ENCODE results near the gene MYO9A. TPM values are rescaled to one million over a fixed set of nuclear protein-coding genes. Genes with fewer than 3 reads are reported as not detected.

Gene MYO9A, protein sequence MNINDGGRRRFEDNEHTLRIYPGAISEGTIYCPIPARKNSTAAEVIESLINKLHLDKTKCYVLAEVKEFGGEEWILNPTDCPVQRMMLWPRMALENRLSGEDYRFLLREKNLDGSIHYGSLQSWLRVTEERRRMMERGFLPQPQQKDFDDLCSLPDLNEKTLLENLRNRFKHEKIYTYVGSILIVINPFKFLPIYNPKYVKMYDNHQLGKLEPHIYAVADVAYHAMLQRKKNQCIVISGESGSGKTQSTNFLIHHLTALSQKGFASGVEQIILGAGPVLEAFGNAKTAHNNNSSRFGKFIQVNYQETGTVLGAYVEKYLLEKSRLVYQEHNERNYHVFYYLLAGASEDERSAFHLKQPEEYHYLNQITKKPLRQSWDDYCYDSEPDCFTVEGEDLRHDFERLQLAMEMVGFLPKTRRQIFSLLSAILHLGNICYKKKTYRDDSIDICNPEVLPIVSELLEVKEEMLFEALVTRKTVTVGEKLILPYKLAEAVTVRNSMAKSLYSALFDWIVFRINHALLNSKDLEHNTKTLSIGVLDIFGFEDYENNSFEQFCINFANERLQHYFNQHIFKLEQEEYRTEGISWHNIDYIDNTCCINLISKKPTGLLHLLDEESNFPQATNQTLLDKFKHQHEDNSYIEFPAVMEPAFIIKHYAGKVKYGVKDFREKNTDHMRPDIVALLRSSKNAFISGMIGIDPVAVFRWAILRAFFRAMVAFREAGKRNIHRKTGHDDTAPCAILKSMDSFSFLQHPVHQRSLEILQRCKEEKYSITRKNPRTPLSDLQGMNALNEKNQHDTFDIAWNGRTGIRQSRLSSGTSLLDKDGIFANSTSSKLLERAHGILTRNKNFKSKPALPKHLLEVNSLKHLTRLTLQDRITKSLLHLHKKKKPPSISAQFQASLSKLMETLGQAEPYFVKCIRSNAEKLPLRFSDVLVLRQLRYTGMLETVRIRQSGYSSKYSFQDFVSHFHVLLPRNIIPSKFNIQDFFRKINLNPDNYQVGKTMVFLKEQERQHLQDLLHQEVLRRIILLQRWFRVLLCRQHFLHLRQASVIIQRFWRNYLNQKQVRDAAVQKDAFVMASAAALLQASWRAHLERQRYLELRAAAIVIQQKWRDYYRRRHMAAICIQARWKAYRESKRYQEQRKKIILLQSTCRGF (N-terminal part only)
- 23.1 TPM for polyA plus RNA-seq

DNA sequence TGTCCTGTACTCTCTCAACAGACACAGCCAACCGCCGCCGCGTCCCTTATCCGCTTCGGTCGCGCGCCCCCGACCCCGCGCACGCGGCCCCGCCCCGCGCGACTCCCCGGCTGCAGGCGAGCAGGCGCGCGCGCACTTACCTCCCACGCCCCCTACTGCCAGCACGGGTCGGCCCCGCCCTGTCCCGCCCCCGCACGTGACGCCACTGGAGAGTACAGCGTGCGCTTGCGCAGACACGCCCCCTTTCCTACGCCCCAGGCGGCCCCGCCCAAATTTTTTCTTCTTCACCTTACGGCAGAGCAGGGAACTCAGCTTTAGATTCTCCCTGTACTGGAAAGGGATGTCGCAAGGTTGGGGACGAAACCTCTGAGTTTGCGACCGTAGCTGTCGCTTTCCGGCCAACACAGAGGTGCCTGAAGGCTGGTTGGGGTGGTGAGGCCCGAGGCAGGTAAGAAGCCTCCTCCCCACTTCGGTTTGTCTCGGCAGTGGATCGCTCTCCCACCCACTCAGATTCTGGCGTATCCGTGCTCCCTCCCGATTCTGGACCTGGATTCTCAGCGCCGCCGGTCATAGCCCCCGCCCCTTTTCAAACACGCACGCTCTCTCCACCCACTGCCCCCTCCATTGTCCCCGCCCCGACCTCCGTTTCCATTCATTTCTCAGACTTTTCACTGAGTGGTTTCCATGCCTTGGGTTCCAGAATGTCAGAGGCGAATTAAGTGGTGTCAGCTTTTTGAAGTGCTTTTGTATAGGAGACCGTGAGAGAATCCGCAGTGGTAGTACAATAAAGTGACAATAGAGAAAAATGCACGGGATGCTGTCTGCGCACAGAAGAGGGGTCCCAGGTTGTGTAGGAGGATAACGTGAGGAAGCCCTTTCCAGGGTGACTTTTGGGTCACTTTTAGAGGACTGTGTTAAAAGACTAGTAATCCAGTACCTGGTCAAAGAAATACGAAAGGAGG, at the start of gene MYO9A, which contains the start of gene SENP8:
Gene MYO9A (minus strand): TSS at position 134 of the 962 bp plus-strand sequence. CDS start 71,587 bp downstream, outside the sequence.
Gene SENP8 (plus strand): TSS at position 387 of the 962 bp plus-strand sequence. CDS start 21,221 bp downstream, outside the sequence.
- Mint-ChIP-seq H3K4me1 (peaks cover 15 to 27% (median 25%) of the 10 kb centered on the region in 3 donors), H3K36me3 (no peaks in the 10 kb centered on the region), H3K9me3 (no peaks in the 10 kb centered on the region), H3K4me3 (peak within 1 kb of the TSS; percentile 98 to 99 (median 99)), H3K27ac (peak within 1 kb of the TSS; percentile 97 to 98 (median 98)), H3K27me3 (peaks cover 2% of the 10 kb centered on the region)

DNA sequence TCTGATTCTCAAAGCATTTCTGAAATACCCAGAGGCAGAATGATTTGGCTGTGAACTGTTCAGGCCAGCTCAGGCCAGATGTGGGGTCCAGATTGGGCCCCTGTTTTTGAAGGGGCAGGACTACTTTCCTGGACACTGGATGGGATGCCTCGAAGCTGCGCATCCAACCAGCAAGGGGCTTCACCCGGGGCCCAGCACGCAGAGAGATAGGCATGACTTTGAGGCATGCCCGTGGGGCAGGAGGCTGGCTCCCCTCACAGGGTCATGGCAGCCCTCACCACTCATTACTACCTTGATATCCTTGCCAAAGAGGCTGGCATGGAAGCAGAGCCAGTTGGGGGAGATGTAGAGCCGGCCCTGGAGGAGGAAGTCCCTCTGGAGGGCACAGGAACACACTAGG, 49.5 kb upstream of the MYO9A start:
- H3K4me1 Mint-ChIP-seq, result no peaks in the 10 kb centered on the region
- no peaks in the 10 kb centered on the region for H3K36me3 Mint-ChIP-seq
- no peak overlapping the region for H3K27ac Mint-ChIP-seq
- no peak overlapping the region for H3K4me3 Mint-ChIP-seq
- H3K9me3 Mint-ChIP-seq, result no peaks in the 10 kb centered on the region
- peaks cover 6% of the 10 kb centered on the region for H3K27me3 Mint-ChIP-seq

DNA sequence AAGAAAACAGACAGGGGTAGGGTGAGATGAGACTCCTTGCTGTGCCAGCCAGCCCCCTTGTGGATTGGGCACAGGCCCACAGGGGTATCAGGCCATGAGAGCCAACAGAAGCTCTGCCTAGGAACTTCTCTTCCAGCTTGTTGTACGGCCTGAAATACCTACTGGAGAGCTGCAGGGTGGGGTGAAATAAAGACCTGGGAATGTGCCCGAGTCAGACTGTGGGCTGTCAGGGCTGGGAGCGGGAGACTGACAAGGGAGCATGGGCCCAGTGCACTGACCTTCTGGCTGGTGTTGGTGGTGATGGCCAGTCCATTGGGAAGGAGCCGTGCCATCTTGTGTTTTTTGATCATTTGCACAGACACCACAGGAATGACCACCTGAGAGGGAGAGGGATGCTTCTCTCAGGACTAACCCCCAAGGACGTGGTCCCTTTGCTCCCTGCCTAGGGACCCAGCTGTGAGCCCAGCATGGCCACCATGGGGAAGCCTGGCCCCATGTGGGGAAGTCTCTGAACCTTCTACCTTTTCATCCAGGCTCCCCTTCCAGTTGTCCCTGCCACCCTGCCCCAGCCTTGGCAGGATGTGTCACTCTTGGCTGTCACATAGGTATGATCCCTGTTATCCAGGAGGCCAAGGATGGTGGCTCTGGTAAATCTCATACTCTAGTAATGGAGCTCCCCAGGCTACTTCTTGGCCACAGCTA, 48.9 kb upstream of the MYO9A start:
- H3K9me3 Mint-ChIP-seq, result no peaks in the 10 kb centered on the region
- H3K27me3 Mint-ChIP-seq, result peaks cover 6% of the 10 kb centered on the region
- no peak overlapping the region for H3K4me3 Mint-ChIP-seq
- H3K27ac Mint-ChIP-seq, result no peak overlapping the region
- no peaks in the 10 kb centered on the region for H3K4me1 Mint-ChIP-seq
- H3K36me3 Mint-ChIP-seq, result no peaks in the 10 kb centered on the region

DNA sequence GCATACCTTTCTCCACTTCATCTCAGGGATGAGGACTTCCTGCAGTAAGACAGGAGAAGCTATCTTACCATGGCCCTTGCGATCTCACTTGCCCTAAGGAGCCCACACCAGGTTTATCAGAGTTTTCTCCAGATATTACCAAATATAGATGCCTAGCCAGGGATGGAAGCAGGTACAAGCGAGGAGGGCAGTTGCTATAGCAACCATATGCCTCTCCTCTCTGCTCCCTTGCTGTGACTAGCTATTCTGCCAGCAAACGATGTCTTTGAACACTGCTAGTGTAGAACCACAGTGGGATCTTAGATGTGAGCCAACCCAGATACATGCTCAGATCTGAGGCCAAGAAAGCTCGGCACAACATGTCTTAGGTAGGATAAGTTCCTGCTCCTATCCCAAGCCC, 45.8 kb upstream of the MYO9A start:
- no peaks in the 10 kb centered on the region for H3K4me1 Mint-ChIP-seq
- H3K36me3 Mint-ChIP-seq, result no peaks in the 10 kb centered on the region
- no peak overlapping the region for H3K27ac Mint-ChIP-seq
- H3K4me3 Mint-ChIP-seq, result no peak overlapping the region
- H3K27me3 Mint-ChIP-seq, result peaks cover 4% of the 10 kb centered on the region
- H3K9me3 Mint-ChIP-seq, result no peaks in the 10 kb centered on the region

DNA sequence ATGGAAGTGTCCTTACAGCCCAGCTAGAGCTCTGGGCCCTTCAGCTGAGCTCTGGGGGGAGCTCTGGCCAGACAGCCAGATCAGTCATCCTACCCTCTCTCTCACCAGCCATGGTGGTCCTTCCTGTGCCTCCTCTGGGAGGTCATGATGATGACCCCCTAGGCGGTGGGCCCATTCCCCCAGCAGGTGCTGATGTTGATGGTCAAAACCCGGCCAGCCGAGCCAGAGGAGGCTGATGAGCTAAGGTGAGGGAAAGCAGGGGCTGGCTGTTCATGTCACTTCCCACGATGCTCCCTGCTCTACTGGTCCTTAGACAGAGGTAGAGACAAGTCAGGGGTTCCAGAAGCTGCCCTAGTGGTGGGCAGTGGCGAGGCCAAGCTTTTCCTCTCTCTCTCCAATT, 44.6 kb upstream of the MYO9A start:
- no peak overlapping the region for H3K4me3 Mint-ChIP-seq
- no peaks in the 10 kb centered on the region for H3K36me3 Mint-ChIP-seq
- H3K4me1 Mint-ChIP-seq, result no peaks in the 10 kb centered on the region
- no peaks in the 10 kb centered on the region for H3K9me3 Mint-ChIP-seq
- no peak overlapping the region for H3K27ac Mint-ChIP-seq
- H3K27me3 Mint-ChIP-seq, result peaks cover 4% of the 10 kb centered on the region

DNA sequence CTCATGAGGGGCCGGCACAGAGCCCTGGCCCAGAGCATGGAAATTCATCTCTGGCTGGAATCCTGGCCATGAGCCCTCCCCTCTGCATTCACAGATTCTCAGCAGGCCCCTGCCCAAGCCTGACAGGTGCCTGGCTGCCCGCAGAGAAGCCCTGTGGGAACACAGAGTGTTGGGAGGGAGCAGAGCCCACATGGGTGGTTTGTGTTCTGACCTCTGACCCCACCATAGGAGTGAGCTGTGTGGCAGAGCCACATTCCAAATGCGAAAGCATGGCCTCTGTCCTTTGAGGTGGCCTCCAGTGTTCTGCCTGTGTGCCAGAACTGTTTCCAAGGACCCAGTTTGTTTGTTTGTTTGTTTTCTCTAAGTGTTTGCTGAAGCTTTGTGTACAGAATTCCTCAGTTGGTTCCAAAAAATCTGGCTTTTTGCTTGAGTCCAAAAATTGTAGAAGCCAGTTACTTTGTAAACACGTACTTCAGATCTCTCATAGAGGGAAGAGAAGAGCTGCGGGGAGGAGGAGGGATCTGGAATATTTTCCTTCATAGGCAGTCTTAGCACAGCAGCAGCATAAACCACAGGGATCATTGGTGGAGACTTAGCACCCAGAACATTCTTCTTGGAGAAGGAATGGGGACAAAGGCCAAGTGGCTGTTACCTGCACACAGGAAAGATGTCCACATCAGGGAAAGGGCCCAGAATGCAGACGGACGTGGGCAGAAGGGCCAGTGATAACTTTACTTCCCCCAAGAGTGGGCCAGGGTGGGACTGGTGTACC, 43.6 kb upstream of the MYO9A start:
- no peaks in the 10 kb centered on the region for H3K36me3 Mint-ChIP-seq
- H3K9me3 Mint-ChIP-seq, result no peaks in the 10 kb centered on the region
- no peak overlapping the region for H3K4me3 Mint-ChIP-seq
- peaks cover under 1% of the 10 kb centered on the region for H3K27me3 Mint-ChIP-seq
- H3K4me1 Mint-ChIP-seq, result no peaks in the 10 kb centered on the region
- no peak overlapping the region for H3K27ac Mint-ChIP-seq

DNA sequence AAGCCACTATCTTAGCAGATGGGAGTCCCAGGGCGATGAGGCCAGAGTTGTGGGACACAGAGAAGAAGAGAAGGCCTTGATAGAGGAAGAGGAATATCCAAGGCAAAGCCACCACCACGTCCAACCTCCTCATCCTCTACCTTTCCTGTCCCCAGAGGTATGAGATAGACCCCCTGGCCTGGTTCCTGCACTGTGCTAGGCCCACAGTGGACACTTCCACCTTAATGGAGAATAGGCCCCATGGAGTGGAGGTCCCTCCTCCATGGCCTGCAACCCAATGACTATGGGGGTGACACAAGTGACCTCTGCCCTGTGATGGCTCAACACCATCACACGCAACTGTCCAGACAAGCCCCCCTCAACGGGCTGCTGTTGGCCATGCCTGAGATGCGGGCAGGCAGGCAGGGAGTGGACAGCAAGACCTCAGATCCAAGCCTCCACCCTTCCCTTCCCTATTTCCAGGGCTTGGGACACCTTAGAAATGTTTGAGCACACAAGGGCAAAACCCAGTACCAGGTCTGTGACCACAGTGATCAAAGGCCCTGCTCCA, 42.8 kb upstream of the MYO9A start:
- H3K4me3 Mint-ChIP-seq, result no peak overlapping the region
- H3K4me1 Mint-ChIP-seq, result peaks cover 0 to under 1% (median 0%) of the 10 kb centered on the region in 3 donors
- no peak overlapping the region for H3K27ac Mint-ChIP-seq
- H3K9me3 Mint-ChIP-seq, result no peaks in the 10 kb centered on the region
- no peaks in the 10 kb centered on the region for H3K27me3 Mint-ChIP-seq
- H3K36me3 Mint-ChIP-seq, result no peaks in the 10 kb centered on the region

DNA sequence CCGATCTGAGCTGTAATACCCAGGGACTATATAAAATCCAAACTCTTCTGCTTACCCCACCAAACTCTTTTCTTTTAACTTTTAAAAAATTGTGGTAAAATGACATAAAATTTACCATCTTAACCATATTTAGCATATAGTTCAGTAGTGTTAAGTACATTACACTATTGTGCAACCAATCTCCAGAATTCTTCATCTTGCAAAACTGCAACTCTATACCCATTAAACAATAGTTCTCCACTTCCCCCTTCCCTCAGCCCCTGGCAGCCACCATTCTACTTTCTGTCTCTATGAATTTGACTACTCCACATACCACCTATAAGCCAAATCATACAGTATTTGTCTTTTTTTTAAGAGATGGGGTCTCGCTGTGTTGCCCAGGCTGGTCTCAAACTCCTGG, 39.0 kb upstream of the MYO9A start:
- no peak overlapping the region for H3K4me3 Mint-ChIP-seq
- peaks cover 0 to 4% (median 0%) of the 10 kb centered on the region in 3 donors for H3K4me1 Mint-ChIP-seq
- H3K9me3 Mint-ChIP-seq, result no peaks in the 10 kb centered on the region
- H3K27me3 Mint-ChIP-seq, result no peaks in the 10 kb centered on the region
- H3K36me3 Mint-ChIP-seq, result no peaks in the 10 kb centered on the region
- no peak overlapping the region for H3K27ac Mint-ChIP-seq

DNA sequence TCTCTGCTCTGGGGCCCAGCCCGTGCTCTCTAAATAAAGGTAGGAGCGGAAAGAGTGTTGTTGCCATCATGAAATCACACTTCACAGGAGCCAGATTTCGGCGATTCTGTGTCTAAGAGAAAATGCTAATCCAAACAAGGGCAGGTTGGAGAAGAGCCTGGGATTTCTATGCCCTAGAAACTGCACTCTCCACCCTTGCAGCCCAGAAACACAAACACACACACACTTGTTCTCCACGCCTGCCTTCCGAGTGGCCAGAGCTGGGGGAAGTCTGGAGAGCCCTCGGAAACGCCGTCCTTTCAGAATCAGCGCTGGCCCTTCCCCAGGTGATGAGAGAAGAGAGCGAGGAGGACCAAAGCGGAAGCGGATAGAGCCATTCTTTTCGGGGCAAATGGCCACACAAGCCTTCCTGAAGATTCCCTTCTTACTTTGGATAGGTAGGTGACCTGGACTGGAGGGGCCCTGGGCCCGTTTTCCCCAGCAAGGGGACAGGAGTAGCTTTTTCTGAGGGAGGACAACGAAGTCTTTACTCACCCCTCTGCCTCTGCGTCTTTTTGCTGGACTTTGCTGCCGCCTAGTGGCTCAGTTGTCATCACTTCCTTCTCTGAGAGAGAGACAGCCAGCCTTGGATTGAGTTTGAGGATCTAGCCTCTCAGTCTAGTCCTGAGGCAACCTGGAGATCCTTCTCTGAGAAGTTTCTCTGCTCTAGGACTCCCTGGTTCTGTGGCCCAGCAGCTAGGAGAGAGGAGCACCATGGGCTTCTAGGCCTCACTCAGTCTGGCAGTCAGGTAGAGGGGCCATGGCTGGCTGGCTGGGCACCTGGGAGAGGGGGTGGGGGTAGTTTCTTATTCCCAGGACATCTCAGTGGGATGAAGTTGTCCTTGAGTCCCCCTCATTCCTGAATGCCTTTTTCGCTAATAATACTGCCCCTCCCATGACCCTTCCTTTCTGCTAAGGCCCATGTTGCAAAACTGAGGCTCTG, 38.0 kb upstream of the MYO9A start:
- Mint-ChIP-seq H3K27me3 (no peaks in the 10 kb centered on the region), H3K4me1 (peaks cover 0 to 4% (median 0%) of the 10 kb centered on the region in 3 donors), H3K9me3 (no peaks in the 10 kb centered on the region), H3K27ac (no peak overlapping the region), H3K36me3 (no peaks in the 10 kb centered on the region), H3K4me3 (peak overlapping the region; percentile 23 to 90 (median 72))

DNA sequence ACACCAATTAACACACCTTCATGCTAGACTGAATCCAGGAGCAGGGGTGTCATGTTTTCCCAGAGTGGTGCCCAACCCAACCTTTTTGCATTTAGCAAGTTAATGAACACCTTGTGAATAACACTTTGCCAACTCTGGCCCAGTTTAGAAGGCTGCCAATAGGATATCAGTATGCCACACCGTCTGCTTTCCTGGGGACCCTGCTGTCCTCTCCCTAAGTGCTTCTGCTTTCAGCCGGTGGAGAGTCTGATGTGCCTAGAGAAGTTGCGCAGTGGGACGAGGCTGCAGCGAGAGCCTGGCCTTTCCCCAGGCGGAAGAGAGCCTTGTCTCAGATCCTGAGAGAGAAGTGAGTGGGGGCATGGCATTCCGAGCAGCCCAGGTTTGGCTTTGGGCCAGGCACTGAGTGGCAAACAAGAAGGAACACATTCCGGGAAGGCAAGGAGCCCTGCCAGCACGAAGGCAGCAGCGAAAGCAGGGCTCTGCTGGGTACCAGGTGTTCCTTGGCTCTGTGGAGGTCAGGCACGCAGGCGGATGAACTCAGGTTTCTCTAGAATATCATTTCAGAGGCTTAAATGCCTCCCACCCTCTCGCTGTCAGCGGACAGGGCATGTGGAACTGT, 37.2 kb upstream of the MYO9A start:
- no peak overlapping the region for H3K27ac Mint-ChIP-seq
- H3K27me3 Mint-ChIP-seq, result no peaks in the 10 kb centered on the region

DNA sequence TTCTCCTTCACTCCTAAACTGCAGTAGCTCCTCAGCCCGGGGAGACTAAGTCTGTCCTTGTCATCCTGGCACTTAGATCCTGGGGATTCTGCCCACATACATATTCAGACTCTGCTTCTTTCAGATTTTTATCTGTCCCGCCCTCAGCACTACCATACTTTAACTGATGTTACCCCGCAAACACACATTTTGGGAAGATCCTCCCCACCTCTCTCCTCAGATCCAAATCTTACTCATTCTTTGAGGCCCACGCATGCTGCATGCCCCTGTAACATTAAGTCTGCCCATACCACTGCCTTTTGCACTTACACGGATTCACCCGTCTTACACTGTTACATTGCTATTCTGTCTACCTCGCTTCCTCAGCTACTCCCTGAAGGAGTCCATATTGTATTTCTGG, 36.4 kb upstream of the MYO9A start:
- H3K27ac Mint-ChIP-seq, result no peak overlapping the region
- H3K9me3 Mint-ChIP-seq, result no peaks in the 10 kb centered on the region
- peaks cover 0 to 4% (median 0%) of the 10 kb centered on the region in 3 donors for H3K4me1 Mint-ChIP-seq
- H3K4me3 Mint-ChIP-seq, result no peak overlapping the region
- no peaks in the 10 kb centered on the region for H3K36me3 Mint-ChIP-seq
- H3K27me3 Mint-ChIP-seq, result no peaks in the 10 kb centered on the region

More for the DNA sequence above, 37.2 kb upstream of the MYO9A start:
- H3K9me3 Mint-ChIP-seq, result no peaks in the 10 kb centered on the region
- no peaks in the 10 kb centered on the region for H3K36me3 Mint-ChIP-seq
- H3K4me1 Mint-ChIP-seq, result peaks cover 0 to 4% (median 0%) of the 10 kb centered on the region in 3 donors
- H3K4me3 Mint-ChIP-seq, result peak overlapping the region in 2 of 4 donors; percentile 69 to 75

All from IgD-negative memory B cell (primary cell).